Measurements from ENCODE around the gene MSRB3.
A peak's percentile ranks its signal among the peaks of the same experiment; 100 is the strongest.

MSRB3 gene

GRCh38 chr12:65505386-65506121, 227.1 kb downstream of the MSRB3 start:
- H3K4me3 ChIP-seq (ENCODE audit: low read length): no peak overlapping the region
- no peak for TF ChIP-seq CTCF (conservative IDR thresholded peaks at IDR 0.05; ENCODE audit: low read length)
- DNase-seq (ENCODE audit: low read depth): no peak

GRCh38 chr12:65508276-65509035, 230.0 kb downstream of the MSRB3 start:
- no peak overlapping the region for H3K4me3 ChIP-seq (ENCODE audit: low read length)
- TF ChIP-seq CTCF (conservative IDR thresholded peaks at IDR 0.05; ENCODE audit: low read length): no peak
- DNase-seq (ENCODE audit: low read depth): no peak

GRCh38 chr12:65510007-65510406, 231.5 kb downstream of the MSRB3 start:
- no peak for DNase-seq (ENCODE audit: low read depth)
- H3K4me3 ChIP-seq (ENCODE audit: low read length): no peak overlapping the region
- no peak for TF ChIP-seq CTCF (conservative IDR thresholded peaks at IDR 0.05; ENCODE audit: low read length)

- H3K4me3 ChIP-seq (ENCODE audit: low read length): no peak overlapping the region
- no peak for DNase-seq (ENCODE audit: low read depth)
- no peak for TF ChIP-seq CTCF (conservative IDR thresholded peaks at IDR 0.05; ENCODE audit: low read length)
These were observed 232.1 kb downstream of the MSRB3 start for GRCh38 chr12:65510584-65511050.

GRCh38 chr12:65511134-65511834, 232.8 kb downstream of the MSRB3 start:
- no peak overlapping the region for H3K4me3 ChIP-seq (ENCODE audit: low read length)
- peak; percentile 18; the same call in 1 of the 2 replicates for TF ChIP-seq CTCF (conservative IDR thresholded peaks at IDR 0.05; ENCODE audit: low read length)

GRCh38 chr12:65511912-65512311, 233.4 kb downstream of the MSRB3 start:
- DNase-seq (ENCODE audit: low read depth): no peak
- TF ChIP-seq CTCF (conservative IDR thresholded peaks at IDR 0.05; ENCODE audit: low read length): no peak

More at GRCh38 chr12:65511134-65511834, 232.8 kb downstream of the MSRB3 start:
- DNase-seq (ENCODE audit: low read depth): peak; percentile 27

More at GRCh38 chr12:65511912-65512311, 233.4 kb downstream of the MSRB3 start:
- H3K4me3 ChIP-seq (ENCODE audit: low read length): no peak overlapping the region

Data from AG10803 (cell line).